K562 (cell line): ENCODE results near the gene TMEM243. TPM values are rescaled to one million over a fixed set of nuclear protein-coding genes. Genes with fewer than 3 reads are reported as not detected.

Experiments used
- ATAC-seq: fragments of 200-7000 bp; cut with Tn5 transposase; 3 replicates; pipeline ENCODE4 v1.9.1; 2020; ENCODE audit warnings: moderate library complexity
- BruUV-seq: library from RNA; stranded (reverse); fragments of 400-500 nt; replicated peaks from 2 replicates; lab custom pipeline; 2021; lab: Mats Ljungman, UMichigan
- CTCF ChIA-PET: fragments of 300-600 bp; formaldehyde crosslinking; extraction: SDS; loops from one replicate; lab custom pipeline; 2021; ENCODE audit warnings: low intra/inter-chr PET ratio; lab: Yijun Ruan, JAX
- POLR2A ChIA-PET: fragments of 300-600, 350-650 bp; sonication (Branson Sonifier 250); formaldehyde crosslinking; extraction: SDS; loops from one replicate; lab custom pipeline; 2021; ENCODE audit warnings: antibody characterized with exemption, inconsistent platforms; lab: Yijun Ruan, JAX
- DNase-seq, 4 experiments: peaks; one replicate each; pipeline versions ENCODE4 v3.0.0 to v3.0.0-alpha.2; 2011 to 2018; ENCODE audit warnings: low spot score in 3 of 4, mixed read lengths in 3 of 4; ENCODE audit errors: extremely low read depth in 1 of 4
- FAIRE-seq: peaks from 2 replicates; lab custom pipeline; 2011; peaks lifted over from hg19 to GRCh38; lab: Jason Lieb, UNC
- H2AFZ ChIP-seq: 2 replicates; pipeline ENCODE4 v1.6.0; 2011; ENCODE audit warnings: low read depth, low read length, control low read depth, inconsistent platforms
- H3K27ac ChIP-seq: fragments of 200-600 bp; 3 replicates; pipeline ENCODE4 v1.8.0; 2011; ENCODE audit warnings: low read depth, mild to moderate bottlenecking, control low read depth, inconsistent platforms, low read length, moderate library complexity, mixed read lengths; ENCODE audit errors: extremely low read depth
- H3K27me3 ChIP-seq, 2 experiments: fragments of 300-600 bp in 1 of 2; 2 replicates in 1 of 2; 3 replicates in 1 of 2; pipeline versions ENCODE4 v1.6.0 to v1.8.0; 2011; ENCODE audit warnings: inconsistent platforms in 2 of 2, low read length in 2 of 2, mild to moderate bottlenecking in 1 of 2, mixed read lengths in 1 of 2, moderate library complexity in 1 of 2; ENCODE audit not compliant: control insufficient read depth in 2 of 2, insufficient read depth in 2 of 2
- H3K36me3 ChIP-seq: fragments of 300-600 bp; 3 replicates; pipeline ENCODE4 v1.8.0; 2011; ENCODE audit warnings: mild to moderate bottlenecking, low read length, inconsistent platforms; ENCODE audit not compliant: control insufficient read depth, insufficient read depth
- H3K4me1 ChIP-seq, 2 experiments: fragments of 200-600 bp in 1 of 2; replicated peaks in 1 of 2; 2 replicates in 1 of 2; 3 replicates in 1 of 2; pipeline versions ENCODE4 v1.5.1 to v1.8.0; 2011; ENCODE audit warnings: inconsistent platforms in 2 of 2, low read length in 2 of 2, mild to moderate bottlenecking in 1 of 2, mixed read lengths in 1 of 2, moderate library complexity in 1 of 2; ENCODE audit not compliant: control insufficient read depth in 2 of 2, insufficient read depth in 2 of 2
- H3K4me2 ChIP-seq: 2 replicates; pipeline ENCODE4 v1.6.1; 2011; ENCODE audit warnings: low read length, control low read depth, inconsistent platforms, mixed read lengths; ENCODE audit not compliant: insufficient read depth
- H3K4me3 ChIP-seq: fragments of 200-600 bp; sonication (generic), shearing (Covaris generic); 2 replicates; pipeline ENCODE4 v1.5.1; 2016; ENCODE audit warnings: control low read depth, inconsistent platforms
- H3K79me2 ChIP-seq: fragments of 200-600 bp; 3 replicates; pipeline ENCODE4 v1.8.0; 2011; ENCODE audit warnings: low read length, inconsistent platforms; ENCODE audit not compliant: control insufficient read depth, insufficient read depth
- H3K9ac ChIP-seq, 2 experiments: 2 replicates each; pipeline versions ENCODE4 v1.6.0 to v1.6.1; 2011; ENCODE audit warnings: low read depth in 2 of 2, low read length in 2 of 2, control low read depth in 1 of 2, inconsistent platforms in 1 of 2, mild to moderate bottlenecking in 1 of 2, mixed read lengths in 1 of 2; ENCODE audit not compliant: insufficient read depth in 1 of 2
- H3K9me1 ChIP-seq: one replicate; pipeline ENCODE4 v1.6.0; 2011; ENCODE audit warnings: inconsistent platforms, mild to moderate bottlenecking, low read length, moderate library complexity; ENCODE audit not compliant: control insufficient read depth, insufficient read depth
- H3K9me3 ChIP-seq: replicated peaks from 2 replicates; pipeline ENCODE4 v1.5.1; 2011; ENCODE audit warnings: low read depth, low read length, inconsistent platforms; ENCODE audit not compliant: control insufficient read depth, insufficient read depth
- H4K20me1 ChIP-seq: replicated peaks from 2 replicates; pipeline ENCODE4 v1.6.1; 2011; ENCODE audit warnings: low read length, inconsistent platforms, mixed read lengths; ENCODE audit not compliant: control insufficient read depth, insufficient read depth
- CBFA2T2 ChIP-seq: fragments of 450-650 bp; conservative IDR thresholded peaks from 2 replicates; pipeline ENCODE4 v1.6.1; 2017; ENCODE audit warnings: mild to moderate bottlenecking
- EGR1 ChIP-seq: fragments of 450-650 bp; conservative IDR thresholded peaks from 2 replicates; pipeline ENCODE4 v1.6.1; 2017; ENCODE audit warnings: mild to moderate bottlenecking
- FOXM1 ChIP-seq, 2 experiments: fragments of 450-650 bp in 1 of 2; sonication (generic) in 1 of 2; formaldehyde crosslinking in 1 of 2; IDR thresholded peaks; 2 replicates each; pipeline versions ENCODE4 v1.6.1 to v1.9.0; 2017 to 2022; ENCODE audit warnings: low read depth in 2 of 2, mild to moderate bottlenecking in 2 of 2, missing genetic modification reagents in 1 of 2, moderate library complexity in 1 of 2
- GABPB2 ChIP-seq: fragments of 250-450 bp; sonication (Bioruptor Pico); conservative IDR thresholded peaks from 2 replicates; pipeline ENCODE4 v1.5.1; 2021; ENCODE audit warnings: mild to moderate bottlenecking
- MEIS2 ChIP-seq: fragments of 450-650 bp; IDR thresholded peaks from 2 replicates; pipeline ENCODE4 v1.6.1; 2014; ENCODE audit warnings: mild to moderate bottlenecking; ENCODE audit not compliant: partially characterized antibody
- NEUROD1 ChIP-seq: fragments of 150-350 bp; IDR thresholded peaks from 2 replicates; pipeline ENCODE4 v1.6.1; 2014; ENCODE audit warnings: borderline replicate concordance, low read length, low read depth; ENCODE audit not compliant: partially characterized antibody
- PHB2 ChIP-seq: fragments of 450-650 bp; IDR thresholded peaks from 2 replicates; pipeline ENCODE4 v1.6.1; 2017; ENCODE audit warnings: low read depth
- RAD21 ChIP-seq, 2 experiments: fragments of 250-450 bp in 1 of 2; fragments of 450-650 bp in 1 of 2; sonication (Bioruptor Pico) in 1 of 2; formaldehyde crosslinking in 1 of 2; IDR thresholded peaks in 1 of 2; conservative IDR thresholded peaks in 1 of 2; 2 replicates each; pipeline versions ENCODE4 v1.4.0 to v1.8.0; 2020 to 2022; ENCODE audit warnings: mild to moderate bottlenecking in 2 of 2, moderate library complexity in 1 of 2
- RCOR1 ChIP-seq, 2 experiments: IDR thresholded peaks; 2 replicates each; pipeline ENCODE4 v1.6.1; 2012; ENCODE audit warnings: low read depth in 2 of 2, low read length in 2 of 2, borderline replicate concordance in 1 of 2, improper control_type of control experiment in 1 of 2
- SMC3 ChIP-seq: conservative IDR thresholded peaks from 2 replicates; pipeline ENCODE4 v1.6.1; 2011; ENCODE audit warnings: low read depth, low read length, improper control_type of control experiment; ENCODE audit not compliant: insufficient read depth
- YBX1 ChIP-seq: fragments of 450-650 bp; IDR thresholded peaks from 2 replicates; pipeline ENCODE4 v1.7.1; 2016; ENCODE audit warnings: mild to moderate bottlenecking
- ZNF174 ChIP-seq: fragments of 250-450 bp; sonication (Bioruptor Pico); IDR thresholded peaks from 2 replicates; pipeline ENCODE4 v1.4.0; 2020; ENCODE audit warnings: mild to moderate bottlenecking
- WGBS: fragments of 100-300 bp; shearing (Covaris generic); methylation state at CpG from one replicate; pipeline ENCODE4 v1.1.6; 2016; ENCODE audit warnings: low coverage, mixed read lengths; ENCODE audit not compliant: insufficient coverage; ENCODE audit errors: missing lambda C conversion rate; 5-methylcytosine and 5-hydroxymethylcytosine counted together
- in situ Hi-C: fragments of 300-500 bp; cut with MboI; formaldehyde crosslinking; loops from 4 replicates; pipeline ENCODE4 v1.15.0; 2018; ENCODE audit warnings: inconsistent platforms, mixed read lengths
- intact Hi-C: fragments of 100-400 bp; cut with micrococcal nuclease; formaldehyde crosslinking; loops from 2 replicates; pipeline ENCODE4 v1.14.2; 2022
- polyA plus RNA-seq, 8 experiments: library from polyadenylated mRNA; depleted of rRNA in 4 of 8; stranded (reverse) in 5 of 8; unstranded in 3 of 8; fragments of >200 nt; fragmentation: Nextera tagmentation in 2 of 8; fragmentation: Illumina TruSeq in 1 of 8; extraction: Ambion mirVana in 2 of 8; extraction: Trizol in 1 of 8; gene quantifications; 2 replicates each; pipeline versions ENCODE4 v1.2.1 to v1.2.3, GENCODE V29; 2011 to 2014; ENCODE audit warnings: inconsistent platforms in 1 of 8, missing spikeins in 1 of 8
- total RNA-seq, 7 experiments: library from RNA; depleted of rRNA in 6 of 7; stranded (reverse); fragments of >200 nt in 6 of 7; fragmentation: Illumina TruSeq in 2 of 7; extraction: Trizol in 2 of 7; gene quantifications; 2 replicates each; pipeline versions ENCODE4 v1.2.1 to v1.2.3, GENCODE V29; 2011 to 2021; ENCODE audit warnings: low replicate concordance in 1 of 7
- TF ChIP-seq, protein P1 (sequence below): sonication (generic); formaldehyde crosslinking; IDR thresholded peaks from 2 replicates; pipeline ENCODE4 v1.4.0; 2020; ENCODE audit warnings: mild to moderate bottlenecking, missing genetic modification reagents
- TF ChIP-seq, protein P2 (sequence below): fragments of 450-650 bp; formaldehyde crosslinking; IDR thresholded peaks from 2 replicates; pipeline ENCODE4 v1.4.0; 2022; ENCODE audit warnings: missing genetic modification characterization
- TF ChIP-seq, protein P3 (sequence below): fragments of 450-650 bp; formaldehyde crosslinking; IDR thresholded peaks from 2 replicates; pipeline ENCODE4 v1.4.0; 2022; ENCODE audit warnings: missing genetic modification characterization

TMEM243 gene
- total and polyA plus RNA-seq, 9 of the 15 experiments (the other 6 are each of a cell fraction or from before 2014, with no cell fraction given), result 3.9 to 8.6 (median 6.1) TPM

DNA sequence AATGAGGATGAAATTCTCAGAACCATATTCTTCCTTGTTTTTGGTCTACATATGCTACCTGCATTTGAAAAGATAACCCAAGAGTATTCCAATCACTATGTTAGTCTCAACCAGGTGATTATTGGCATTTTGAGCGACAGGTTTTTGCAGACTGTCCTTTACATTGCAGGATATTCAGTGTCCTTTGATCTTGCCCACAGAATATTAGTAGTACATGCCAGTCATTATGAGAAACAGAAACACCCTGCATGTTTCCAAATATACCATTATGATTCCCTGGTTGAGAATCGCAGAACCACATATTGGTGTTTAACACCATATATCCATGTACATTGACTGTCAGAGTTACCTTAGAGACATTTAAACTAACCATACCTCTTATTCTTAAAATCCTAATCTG, 30.6 kb downstream of the TMEM243 start:
- DNase-seq (no peak), ATAC-seq (no peak), FAIRE-seq (no peak)
- Histone ChIP-seq H3K4me3 (no peak overlapping the region), H3K4me1 (no peaks in the 10 kb centered on the region), H3K9me3 (no peaks in the 10 kb centered on the region), H3K27ac (no peak overlapping the region), H3K4me2 (no peak overlapping the region), H2AFZ (no peak overlapping the region), H3K9me1 (no peaks in the 10 kb centered on the region), H3K79me2 (no peaks in the 10 kb centered on the region), H3K9ac (no peak overlapping the region), H3K36me3 (peaks cover 95% of the 10 kb centered on the region), H4K20me1 (no peaks in the 10 kb centered on the region), H3K27me3 (no peaks in the 10 kb centered on the region)
- ChIA-PET CTCF (no interaction called here), POLR2A (no interaction called here)
- TF ChIP-seq ZNF174 (no peak), SMC3 (no peak), CBFA2T2 (no peak), GABPB2 (CRISPR knock-in tag) (no peak), NEUROD1 (no peak), MEIS2 (no peak), FOXM1 (IDR thresholded peaks at IDR 0.05; ENCODE audit: low read depth) (no peak), FOXM1 (CRISPR knock-in tag; IDR thresholded peaks at IDR 0.05; ENCODE audit: low read depth) (no peak), PHB2 (no peak), RCOR1 (IDR thresholded peaks at IDR 0.05; ENCODE audit: borderline replicate concordance in 1 of 2, low read depth in 2 of 2, low read length in 2 of 2) (no peak), EGR1 (no peak), YBX1 (no peak), RAD21 (CRISPR knock-in tag; conservative IDR thresholded peaks at IDR 0.05 in 1 of 2, IDR thresholded peaks at IDR 0.05 in 1 of 2) (no peak)
- TF ChIP-seq, protein P1, sequence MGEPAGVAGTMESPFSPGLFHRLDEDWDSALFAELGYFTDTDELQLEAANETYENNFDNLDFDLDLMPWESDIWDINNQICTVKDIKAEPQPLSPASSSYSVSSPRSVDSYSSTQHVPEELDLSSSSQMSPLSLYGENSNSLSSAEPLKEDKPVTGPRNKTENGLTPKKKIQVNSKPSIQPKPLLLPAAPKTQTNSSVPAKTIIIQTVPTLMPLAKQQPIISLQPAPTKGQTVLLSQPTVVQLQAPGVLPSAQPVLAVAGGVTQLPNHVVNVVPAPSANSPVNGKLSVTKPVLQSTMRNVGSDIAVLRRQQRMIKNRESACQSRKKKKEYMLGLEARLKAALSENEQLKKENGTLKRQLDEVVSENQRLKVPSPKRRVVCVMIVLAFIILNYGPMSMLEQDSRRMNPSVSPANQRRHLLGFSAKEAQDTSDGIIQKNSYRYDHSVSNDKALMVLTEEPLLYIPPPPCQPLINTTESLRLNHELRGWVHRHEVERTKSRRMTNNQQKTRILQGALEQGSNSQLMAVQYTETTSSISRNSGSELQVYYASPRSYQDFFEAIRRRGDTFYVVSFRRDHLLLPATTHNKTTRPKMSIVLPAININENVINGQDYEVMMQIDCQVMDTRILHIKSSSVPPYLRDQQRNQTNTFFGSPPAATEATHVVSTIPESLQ (CRISPR knock-in tag), result no peak
- TF ChIP-seq, protein P2, sequence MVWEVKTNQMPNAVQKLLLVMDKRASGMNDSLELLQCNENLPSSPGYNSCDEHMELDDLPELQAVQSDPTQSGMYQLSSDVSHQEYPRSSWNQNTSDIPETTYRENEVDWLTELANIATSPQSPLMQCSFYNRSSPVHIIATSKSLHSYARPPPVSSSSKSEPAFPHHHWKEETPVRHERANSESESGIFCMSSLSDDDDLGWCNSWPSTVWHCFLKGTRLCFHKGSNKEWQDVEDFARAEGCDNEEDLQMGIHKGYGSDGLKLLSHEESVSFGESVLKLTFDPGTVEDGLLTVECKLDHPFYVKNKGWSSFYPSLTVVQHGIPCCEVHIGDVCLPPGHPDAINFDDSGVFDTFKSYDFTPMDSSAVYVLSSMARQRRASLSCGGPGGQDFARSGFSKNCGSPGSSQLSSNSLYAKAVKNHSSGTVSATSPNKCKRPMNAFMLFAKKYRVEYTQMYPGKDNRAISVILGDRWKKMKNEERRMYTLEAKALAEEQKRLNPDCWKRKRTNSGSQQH, result no peak
- TF ChIP-seq, protein P3, sequence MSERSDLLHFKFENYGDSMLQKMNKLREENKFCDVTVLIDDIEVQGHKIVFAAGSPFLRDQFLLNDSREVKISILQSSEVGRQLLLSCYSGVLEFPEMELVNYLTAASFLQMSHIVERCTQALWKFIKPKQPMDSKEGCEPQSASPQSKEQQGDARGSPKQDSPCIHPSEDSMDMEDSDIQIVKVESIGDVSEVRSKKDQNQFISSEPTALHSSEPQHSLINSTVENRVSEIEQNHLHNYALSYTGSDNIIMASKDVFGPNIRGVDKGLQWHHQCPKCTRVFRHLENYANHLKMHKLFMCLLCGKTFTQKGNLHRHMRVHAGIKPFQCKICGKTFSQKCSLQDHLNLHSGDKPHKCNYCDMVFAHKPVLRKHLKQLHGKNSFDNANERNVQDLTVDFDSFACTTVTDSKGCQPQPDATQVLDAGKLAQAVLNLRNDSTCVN, result no peak
- WGBS, result 95% methylated on average over 2 of the region's 2 CpGs
- intact Hi-C loops, result no loop called here
- in situ Hi-C loops, result no loop called here
- no TSS peak for BruUV-seq
